ENCODE measurements around the gene FBLIM1.

FBLIM1 gene

GRCh38 chr1:15748690-15749398 is 9.8 kb upstream of the FBLIM1 start:
- no peak for TF ChIP-seq ZNF274 (IDR thresholded peaks at IDR 0.05; ENCODE audit: low read depth, low read length)
- H3K4me3 ChIP-seq (ENCODE audit: low read length): no peak overlapping the region

GRCh38 chr1:15749399-15750291 is 8.9 kb upstream of the FBLIM1 start:
- no peak overlapping the region for H3K4me3 ChIP-seq (ENCODE audit: low read length)
- no peak for TF ChIP-seq ZNF274 (IDR thresholded peaks at IDR 0.05; ENCODE audit: low read depth, low read length)

- TF ChIP-seq ZNF274 (IDR thresholded peaks at IDR 0.05; ENCODE audit: low read depth, low read length): no peak
- H3K4me3 ChIP-seq (ENCODE audit: low read length): no peak overlapping the region
Measured at GRCh38 chr1:15750924-15751323, 7.7 kb upstream of the FBLIM1 start.

- H3K4me3 ChIP-seq (ENCODE audit: low read length): no peak overlapping the region
- no peak for TF ChIP-seq ZNF274 (IDR thresholded peaks at IDR 0.05; ENCODE audit: low read depth, low read length)
Measured at GRCh38 chr1:15751717-15752116, 6.9 kb upstream of the FBLIM1 start.

GRCh38 chr1:15753776-15754175 is 4.8 kb upstream of the FBLIM1 start:
- H3K4me3 ChIP-seq (ENCODE audit: low read length): no peak overlapping the region
- TF ChIP-seq ZNF274 (IDR thresholded peaks at IDR 0.05; ENCODE audit: low read depth, low read length): no peak

GRCh38 chr1:15755021-15755645 is 3.5 kb upstream of the FBLIM1 start:
- TF ChIP-seq ZNF274 (IDR thresholded peaks at IDR 0.05; ENCODE audit: low read depth, low read length): no peak

GRCh38 chr1:15755646-15756040 is 3.0 kb upstream of the FBLIM1 start:
- H3K4me3 ChIP-seq (ENCODE audit: low read length): no peak overlapping the region
- no peak for TF ChIP-seq ZNF274 (IDR thresholded peaks at IDR 0.05; ENCODE audit: low read depth, low read length)

More at GRCh38 chr1:15755021-15755645, 3.5 kb upstream of the FBLIM1 start:
- no peak overlapping the region for H3K4me3 ChIP-seq (ENCODE audit: low read length)

- TF ChIP-seq ZNF274 (IDR thresholded peaks at IDR 0.05; ENCODE audit: low read depth, low read length): no peak
- H3K4me3 ChIP-seq (ENCODE audit: low read length): no peak overlapping the region
Measured at GRCh38 chr1:15756143-15757015, 2.2 kb upstream of the FBLIM1 start.

GRCh38 chr1:15757016-15757543 is 1.5 kb upstream of the FBLIM1 start:
- no peak for TF ChIP-seq ZNF274 (IDR thresholded peaks at IDR 0.05; ENCODE audit: low read depth, low read length)
- H3K4me3 ChIP-seq (ENCODE audit: low read length): no peak overlapping the region

- no peak overlapping the region for H3K4me3 ChIP-seq (ENCODE audit: low read length)
- TF ChIP-seq ZNF274 (IDR thresholded peaks at IDR 0.05; ENCODE audit: low read depth, low read length): no peak
Measured at GRCh38 chr1:15757575-15758342, 836 bp upstream of the FBLIM1 start.

- H3K4me3 ChIP-seq (ENCODE audit: low read length): no peak overlapping the region
- TF ChIP-seq ZNF274 (IDR thresholded peaks at IDR 0.05; ENCODE audit: low read depth, low read length): no peak
Measured at GRCh38 chr1:15758953-15759661, 512 bp downstream of the FBLIM1 start.

GRCh38 chr1:15760520-15761211 is 2.1 kb downstream of the FBLIM1 start:
- TF ChIP-seq ZNF274 (IDR thresholded peaks at IDR 0.05; ENCODE audit: low read depth, low read length): no peak
- H3K4me3 ChIP-seq (ENCODE audit: low read length): no peak overlapping the region

Data from GM08714 (cell line).